ENCODE data around the gene LRRN4CL.

GRCh38 chr11:62710001-62710345, 20.6 kb upstream of the LRRN4CL start:
- TF ChIP-seq CTCF (IDR thresholded peaks at IDR 0.05), result no peak
- TF ChIP-seq ZFX (IDR thresholded peaks at IDR 0.05; ENCODE audit: borderline replicate concordance), result no peak
